ENCODE measurements around the gene VPS26C. TPM values are rescaled to one million over a fixed set of nuclear protein-coding genes. Genes with fewer than 3 reads are reported as not detected.

The VPS26C gene
- total RNA-seq, 1 experiment from 2014 or later, result 40.5 TPM

DNA sequence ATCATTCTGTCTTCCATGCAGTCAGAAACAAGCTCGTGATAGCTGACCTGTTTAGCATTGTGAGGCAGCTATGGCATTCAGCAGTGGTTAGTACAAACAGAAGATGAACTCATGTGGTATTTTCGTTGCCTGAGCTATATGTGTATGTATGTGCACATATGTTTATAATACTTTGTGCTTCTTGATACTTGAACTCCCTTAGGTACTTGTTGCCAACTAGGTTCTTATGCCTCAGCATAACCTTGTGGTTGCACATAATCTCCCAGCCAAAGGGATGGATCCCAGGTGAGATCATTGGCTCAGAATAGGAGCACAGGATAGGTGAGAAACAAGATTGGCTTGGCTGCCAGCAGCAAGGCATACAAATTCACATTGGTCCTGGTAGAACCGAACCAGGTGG lies 86.1 kb downstream of the VPS26C start:
- DNase-seq, result no peak
- no TSS peak for BruUV-seq (replicated peaks)
- ChIA-PET POLR2A (no interaction called here), CTCF (no interaction called here)
- intact Hi-C loops (cut with micrococcal nuclease; ENCODE audit: unreplicated experiment), result no loop called here
- TF ChIP-seq, protein P1, sequence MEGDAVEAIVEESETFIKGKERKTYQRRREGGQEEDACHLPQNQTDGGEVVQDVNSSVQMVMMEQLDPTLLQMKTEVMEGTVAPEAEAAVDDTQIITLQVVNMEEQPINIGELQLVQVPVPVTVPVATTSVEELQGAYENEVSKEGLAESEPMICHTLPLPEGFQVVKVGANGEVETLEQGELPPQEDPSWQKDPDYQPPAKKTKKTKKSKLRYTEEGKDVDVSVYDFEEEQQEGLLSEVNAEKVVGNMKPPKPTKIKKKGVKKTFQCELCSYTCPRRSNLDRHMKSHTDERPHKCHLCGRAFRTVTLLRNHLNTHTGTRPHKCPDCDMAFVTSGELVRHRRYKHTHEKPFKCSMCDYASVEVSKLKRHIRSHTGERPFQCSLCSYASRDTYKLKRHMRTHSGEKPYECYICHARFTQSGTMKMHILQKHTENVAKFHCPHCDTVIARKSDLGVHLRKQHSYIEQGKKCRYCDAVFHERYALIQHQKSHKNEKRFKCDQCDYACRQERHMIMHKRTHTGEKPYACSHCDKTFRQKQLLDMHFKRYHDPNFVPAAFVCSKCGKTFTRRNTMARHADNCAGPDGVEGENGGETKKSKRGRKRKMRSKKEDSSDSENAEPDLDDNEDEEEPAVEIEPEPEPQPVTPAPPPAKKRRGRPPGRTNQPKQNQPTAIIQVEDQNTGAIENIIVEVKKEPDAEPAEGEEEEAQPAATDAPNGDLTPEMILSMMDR (IDR thresholded peaks at IDR 0.05; ENCODE audit: insufficient read depth in 1 of 2, low read depth in 1 of 2, low read length in 1 of 2, severe bottlenecking in 1 of 2, unreplicated experiment in 1 of 2), result no peak
- Histone ChIP-seq H3K4me1 (no peaks in the 10 kb centered on the region), H3K4me3 (ENCODE audit: low read depth, low read length) (no peak overlapping the region), H3K9me3 (no peaks in the 10 kb centered on the region), H3K27me3 (replicated peaks; ENCODE audit: control insufficient read depth, insufficient read depth, low read length) (no peaks in the 10 kb centered on the region), H3K36me3 (ENCODE audit: control insufficient read depth, insufficient read depth, low read length) (peaks cover 2% of the 10 kb centered on the region; the same call in 1 of the 2 replicates)
- Mint-ChIP-seq H3K4me1 (ENCODE audit: low read depth, unreplicated experiment) (no peaks in the 10 kb centered on the region), H3K27me3 (ENCODE audit: insufficient read depth, unreplicated experiment) (no peaks in the 10 kb centered on the region), H3K4me3 (ENCODE audit: unreplicated experiment) (no peak overlapping the region), H3K9me3 (ENCODE audit: unreplicated experiment) (no peaks in the 10 kb centered on the region), H3K27ac (ENCODE audit: unreplicated experiment) (no peak overlapping the region), H3K36me3 (ENCODE audit: insufficient read depth, unreplicated experiment) (peaks cover 55% of the 10 kb centered on the region)

- TF ChIP-seq, protein P1 (IDR thresholded peaks at IDR 0.05; ENCODE audit: insufficient read depth in 1 of 2, low read depth in 1 of 2, low read length in 1 of 2, severe bottlenecking in 1 of 2, unreplicated experiment in 1 of 2), result no peak
- no peak overlapping the region for H3K4me3 ChIP-seq (ENCODE audit: low read depth, low read length)
- intact Hi-C loops (cut with micrococcal nuclease; ENCODE audit: unreplicated experiment), result no loop called here
- no TSS peak for BruUV-seq (replicated peaks)
- ChIA-PET CTCF (no interaction called here), POLR2A (no interaction called here)
- Mint-ChIP-seq H3K4me1 (ENCODE audit: low read depth, unreplicated experiment) (no peaks in the 10 kb centered on the region), H3K4me3 (ENCODE audit: unreplicated experiment) (no peak overlapping the region), H3K27ac (ENCODE audit: unreplicated experiment) (no peak overlapping the region), H3K36me3 (ENCODE audit: insufficient read depth, unreplicated experiment) (peaks cover 57% of the 10 kb centered on the region), H3K27me3 (ENCODE audit: insufficient read depth, unreplicated experiment) (no peaks in the 10 kb centered on the region), H3K9me3 (ENCODE audit: unreplicated experiment) (no peaks in the 10 kb centered on the region)
- H3K4me1 ChIP-seq, result no peaks in the 10 kb centered on the region
- peak in 1 of 2 experiments; percentile 26 for DNase-seq
- H3K27me3 ChIP-seq (replicated peaks; ENCODE audit: control insufficient read depth, insufficient read depth, low read length), result no peaks in the 10 kb centered on the region
- peaks cover 2% of the 10 kb centered on the region; the same call in 1 of the 2 replicates for H3K36me3 ChIP-seq (ENCODE audit: control insufficient read depth, insufficient read depth, low read length)
- H3K9me3 ChIP-seq, result no peaks in the 10 kb centered on the region
Measured at GRCh38 chr21:37176716-37177115, 90.4 kb downstream of the VPS26C start.

Other genes with a start within 250 kb of the VPS26C start
- 22.3 and 23.4 TPM in 2 replicates for gene PIGP, start 194.3 kb downstream of the VPS26C start, total RNA-seq (2022)
- gene TTC3, start 194.1 kb downstream of the VPS26C start, total RNA-seq (2022), result 92.8 and 105 TPM in 2 replicates
- 50.9 and 51.5 TPM in 2 replicates for gene DYRK1A, start 99.4 kb upstream of the VPS26C start, total RNA-seq (2022)

All from Caco-2 (cell line).